Measurements from ENCODE around the gene PLN. TPM values are rescaled to one million over a fixed set of nuclear protein-coding genes. Genes with fewer than 3 reads are reported as not detected.
A peak's percentile ranks its signal among the peaks of the same experiment; 100 is the strongest.

Gene PLN
- total and polyA plus RNA-seq, 9 of the 15 experiments (the other 6 are each of a cell fraction or from before 2014, with no cell fraction given), result 0.03 to 0.30 (median 0.03) TPM; not detected in 6

GRCh38 chr6:118537574-118537973 lies 10.5 kb upstream of the PLN start (continued):
- no peak for TF ChIP-seq GTF2B (IDR thresholded peaks at IDR 0.05; ENCODE audit: extremely low read depth, insufficient read length)
- 0 out of 2 replicates have a peak, but pooled peaks have one; percentile 15 for TF ChIP-seq NFE2 (IDR thresholded peaks at IDR 0.05; ENCODE audit: low read depth)
- peak; percentile 81 for TF ChIP-seq JUND (IDR thresholded peaks at IDR 0.05; ENCODE audit: borderline replicate concordance, low read depth, low read length)
- peak; percentile 75; the same call in 1 of the 3 replicates for TF ChIP-seq JUND (tag; IDR thresholded peaks at IDR 0.05; ENCODE audit: borderline replicate concordance, low read depth, low read length)
- TF ChIP-seq DPF2 (IDR thresholded peaks at IDR 0.05), result peak; percentile 92
- TF ChIP-seq TRIM28 (IDR thresholded peaks at IDR 0.05), result no peak
- TF ChIP-seq ZNF707 (CRISPR knock-in tag; conservative IDR thresholded peaks at IDR 0.05), result no peak
- no peak for TF ChIP-seq CHD2 (IDR thresholded peaks at IDR 0.05; ENCODE audit: low read depth, low read length)
- TF ChIP-seq HDAC3 (IDR thresholded peaks at IDR 0.05; ENCODE audit: borderline replicate concordance, partially characterized antibody), result peak; percentile 68
- TF ChIP-seq ZNF444 (CRISPR knock-in tag; IDR thresholded peaks at IDR 0.05), result no peak
- TF ChIP-seq TAL1 (IDR thresholded peaks at IDR 0.05), result peak; percentile 68
- TF ChIP-seq MAFK (IDR thresholded peaks at IDR 0.05; ENCODE audit: low read length), result 0 out of 2 replicates have a peak, but pooled peaks have one; percentile 22
- peak; percentile 74 for TF ChIP-seq FOSL1 (tag; conservative IDR thresholded peaks at IDR 0.05)
- TF ChIP-seq NCOA1 (IDR thresholded peaks at IDR 0.05; ENCODE audit: low read depth), result peak; percentile 35; the same call in 1 of the 2 replicates
- TF ChIP-seq PBX2 (CRISPR knock-in tag; IDR thresholded peaks at IDR 0.05; ENCODE audit: low read depth), result peak; percentile 39; the same call in 1 of the 2 replicates
- peak; percentile 99 for TF ChIP-seq PBX2 (tag; conservative IDR thresholded peaks at IDR 0.05; ENCODE audit: low read depth)
- no peak for TF ChIP-seq MCM7 (IDR thresholded peaks at IDR 0.05)
- TF ChIP-seq GATA2 (CRISPR knock-in tag; IDR thresholded peaks at IDR 0.05), result 0 out of 2 replicates have a peak, but pooled peaks have one; percentile 28
- TF ChIP-seq ZNF445 (CRISPR knock-in tag; IDR thresholded peaks at IDR 0.05; ENCODE audit: low read depth), result no peak
- peak; percentile 83 for TF ChIP-seq SMARCE1 (IDR thresholded peaks at IDR 0.05)
- peak; percentile 77 for TF ChIP-seq SMARCC2 (IDR thresholded peaks at IDR 0.05; ENCODE audit: low read depth)
- peak; percentile 29; the same call in 1 of the 2 replicates for TF ChIP-seq PML (IDR thresholded peaks at IDR 0.05; ENCODE audit: low read length)
- 0 out of 2 replicates have a peak, but pooled peaks have one; percentile 27 for TF ChIP-seq KLF16 (IDR thresholded peaks at IDR 0.05)
- TF ChIP-seq ZNF717 (CRISPR knock-in tag; IDR thresholded peaks at IDR 0.05), result no peak
- TF ChIP-seq MECOM (CRISPR knock-in tag; IDR thresholded peaks at IDR 0.05), result peak; percentile 98
- peak; percentile 88 for TF ChIP-seq TEAD4 (IDR thresholded peaks at IDR 0.05; ENCODE audit: low read length)
- no peak for TF ChIP-seq TEAD4 (CRISPR knock-in tag; IDR thresholded peaks at IDR 0.05; ENCODE audit: borderline replicate concordance)
- no peak for TF ChIP-seq ATF1 (CRISPR knock-in tag; IDR thresholded peaks at IDR 0.05)
- TF ChIP-seq ATF1 (tag; IDR thresholded peaks at IDR 0.05), result peak; percentile 36; the same call in 1 of the 2 replicates
- TF ChIP-seq ZNF384 (IDR thresholded peaks at IDR 0.05; ENCODE audit: low read depth, low read length), result no peak
- TF ChIP-seq LEF1 (IDR thresholded peaks at IDR 0.05), result peak; percentile 85
- no peak for TF ChIP-seq ZNF165 (CRISPR knock-in tag; IDR thresholded peaks at IDR 0.05; ENCODE audit: borderline replicate concordance)
- TF ChIP-seq ETV1 (tag; conservative IDR thresholded peaks at IDR 0.05; ENCODE audit: low read depth), result peak; percentile 43; the same call in 1 of the 2 replicates
